Epithelial cell of proximal tubule (primary cell): ENCODE data around the gene GPC3. TPM values are rescaled to one million over a fixed set of nuclear protein-coding genes. Genes with fewer than 3 reads are reported as not detected.

Experiments used
- DNase-seq: peaks from one replicate; pipeline ENCODE4 v3.0.0-alpha.2; 2011; ENCODE audit warnings: low read depth
- H3K4me3 ChIP-seq: 2 replicates; pipeline ENCODE4 v1.5.1; 2011; ENCODE audit warnings: low read depth, mild to moderate bottlenecking, low read length
- total RNA-seq: library from RNA; depleted of rRNA; stranded (reverse); fragments of >200 nt; gene quantifications from 2 replicates; pipeline ENCODE4 v1.2.3, GENCODE V29; 2015
- TF ChIP-seq, protein P1 (sequence below): conservative IDR thresholded peaks from 2 replicates; pipeline ENCODE4 v1.5.1; 2012; ENCODE audit warnings: low read depth, mild to moderate bottlenecking, low read length

Gene GPC3
- total RNA-seq, 1 donor from 2014 or later = 3.3 TPM

GRCh38 chrX:133968109-133968508 is 17.3 kb downstream of the GPC3 start:
- no peak overlapping the region for H3K4me3 ChIP-seq
- DNase-seq = no peak
- TF ChIP-seq, protein P1, sequence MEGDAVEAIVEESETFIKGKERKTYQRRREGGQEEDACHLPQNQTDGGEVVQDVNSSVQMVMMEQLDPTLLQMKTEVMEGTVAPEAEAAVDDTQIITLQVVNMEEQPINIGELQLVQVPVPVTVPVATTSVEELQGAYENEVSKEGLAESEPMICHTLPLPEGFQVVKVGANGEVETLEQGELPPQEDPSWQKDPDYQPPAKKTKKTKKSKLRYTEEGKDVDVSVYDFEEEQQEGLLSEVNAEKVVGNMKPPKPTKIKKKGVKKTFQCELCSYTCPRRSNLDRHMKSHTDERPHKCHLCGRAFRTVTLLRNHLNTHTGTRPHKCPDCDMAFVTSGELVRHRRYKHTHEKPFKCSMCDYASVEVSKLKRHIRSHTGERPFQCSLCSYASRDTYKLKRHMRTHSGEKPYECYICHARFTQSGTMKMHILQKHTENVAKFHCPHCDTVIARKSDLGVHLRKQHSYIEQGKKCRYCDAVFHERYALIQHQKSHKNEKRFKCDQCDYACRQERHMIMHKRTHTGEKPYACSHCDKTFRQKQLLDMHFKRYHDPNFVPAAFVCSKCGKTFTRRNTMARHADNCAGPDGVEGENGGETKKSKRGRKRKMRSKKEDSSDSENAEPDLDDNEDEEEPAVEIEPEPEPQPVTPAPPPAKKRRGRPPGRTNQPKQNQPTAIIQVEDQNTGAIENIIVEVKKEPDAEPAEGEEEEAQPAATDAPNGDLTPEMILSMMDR = no peak

DNA sequence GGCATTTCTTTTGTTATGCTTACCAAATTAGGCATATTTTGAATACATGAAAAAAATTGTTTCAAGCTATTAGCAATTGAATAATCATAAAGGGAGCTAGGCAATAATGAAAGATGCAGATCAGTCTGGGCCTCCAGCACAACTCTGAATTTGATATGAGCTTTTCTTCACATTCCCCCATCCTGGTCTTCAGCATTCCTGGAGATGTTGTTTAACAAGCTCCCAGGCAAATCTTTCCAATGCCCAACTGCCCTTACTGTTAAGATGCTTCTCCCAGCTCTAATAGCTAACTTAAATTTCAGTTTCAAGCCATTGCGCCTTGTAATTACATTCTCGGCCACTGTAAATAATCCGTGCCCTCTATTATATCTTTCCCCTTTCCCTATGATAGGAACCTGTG is 19.2 kb downstream of the GPC3 start:
- no peak for DNase-seq
- H3K4me3 ChIP-seq = no peak overlapping the region
- TF ChIP-seq, protein P1 = no peak

- DNase-seq = no peak
- TF ChIP-seq, protein P1 = no peak
- H3K4me3 ChIP-seq = no peak overlapping the region
Observed at GRCh38 chrX:133965321-133965720, 20.1 kb downstream of the GPC3 start.

DNA sequence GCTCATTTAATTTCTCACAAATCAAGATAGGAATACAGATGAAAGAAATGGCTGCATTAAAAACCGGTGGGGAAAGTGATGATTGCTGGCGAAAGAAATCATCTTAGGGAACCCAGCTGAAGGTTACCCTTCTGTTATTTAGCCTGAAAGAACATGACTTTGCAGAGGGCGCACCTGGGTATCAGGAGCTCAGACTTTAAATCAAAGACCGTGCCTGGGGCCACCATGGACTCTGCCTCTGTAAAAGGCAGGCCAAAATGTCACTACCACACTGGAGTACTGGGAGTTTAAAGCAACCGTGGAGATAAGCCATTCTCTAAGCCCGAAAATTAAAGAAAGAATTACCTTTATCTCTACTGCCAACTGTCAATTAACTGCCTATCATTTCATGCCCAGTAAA is 24.3 kb downstream of the GPC3 start:
- no peak overlapping the region for H3K4me3 ChIP-seq
- no peak for DNase-seq
- TF ChIP-seq, protein P1 = no peak

GRCh38 chrX:133959972-133960371 is 25.4 kb downstream of the GPC3 start:
- DNase-seq = no peak
- no peak overlapping the region for H3K4me3 ChIP-seq
- TF ChIP-seq, protein P1 = no peak

GRCh38 chrX:133958997-133959688 is 26.3 kb downstream of the GPC3 start:
- H3K4me3 ChIP-seq = no peak overlapping the region
- DNase-seq = no peak
- TF ChIP-seq, protein P1 = peak; percentile 38
